Endothelial cell (in vitro differentiated cells): ENCODE measurements around the gene CHD2. TPM values are rescaled to one million over a fixed set of nuclear protein-coding genes. Genes with fewer than 3 reads are reported as not detected.

ENCODE experiments used
- DNase-seq: peaks from one replicate; pipeline ENCODE4 v3.0.0; 2021; ENCODE audit warnings: low spot score
- H3K27ac Mint-ChIP-seq: one replicate; pipeline ENCODE4 v1.8.0; 2021; ENCODE audit warnings: mixed read lengths, inconsistent platforms; ENCODE audit not compliant: unreplicated experiment
- H3K27me3 Mint-ChIP-seq: one replicate; pipeline ENCODE4 v1.8.0; 2021; ENCODE audit warnings: mild to moderate bottlenecking, moderate library complexity, mixed read lengths, inconsistent platforms; ENCODE audit not compliant: unreplicated experiment
- H3K36me3 Mint-ChIP-seq: one replicate; pipeline ENCODE4 v1.8.0; 2021; ENCODE audit warnings: mild to moderate bottlenecking, low read depth, mixed read lengths, inconsistent platforms; ENCODE audit not compliant: unreplicated experiment
- H3K4me1 Mint-ChIP-seq: one replicate; pipeline ENCODE4 v1.8.0; 2021; ENCODE audit warnings: mild to moderate bottlenecking, mixed read lengths, inconsistent platforms; ENCODE audit not compliant: unreplicated experiment
- H3K4me3 Mint-ChIP-seq: one replicate; pipeline ENCODE4 v1.8.0; 2021; ENCODE audit warnings: mild to moderate bottlenecking, mixed read lengths, inconsistent platforms; ENCODE audit not compliant: unreplicated experiment
- H3K9me3 Mint-ChIP-seq: one replicate; pipeline ENCODE4 v1.8.0; 2021; ENCODE audit warnings: mixed read lengths, inconsistent platforms; ENCODE audit not compliant: unreplicated experiment
- CTCF ChIP-seq: fragments of 200-600 bp; sonication (generic); IDR thresholded peaks from one replicate; pipeline ENCODE4 v1.5.0; 2021; ENCODE audit warnings: antibody characterized with exemption; ENCODE audit not compliant: unreplicated experiment
- total RNA-seq: library from RNA; stranded (reverse); fragmentation: NEBNext Ultra II Directional; extraction: Animal tissue kit (Norgen Biotek cat#: 25700); gene quantifications from one replicate; pipeline ENCODE4 v1.2.1, GENCODE V29; 2021; ENCODE audit not compliant: unreplicated experiment

CHD2 gene
- total RNA-seq, 1 donor from 2014 or later = 96.3 TPM

GRCh38 chr15:93046721-93047120 is 146.6 kb downstream of the CHD2 start:
- TF ChIP-seq CTCF = no peak
- DNase-seq = no peak
- H3K27me3 Mint-ChIP-seq = peaks cover 10% of the 10 kb centered on the region
- H3K9me3 Mint-ChIP-seq = no peaks in the 10 kb centered on the region
- H3K4me3 Mint-ChIP-seq = peak overlapping the region; percentile 27
- no peak overlapping the region for H3K27ac Mint-ChIP-seq
- peaks cover 2% of the 10 kb centered on the region for H3K4me1 Mint-ChIP-seq
- peaks cover 17% of the 10 kb centered on the region for H3K36me3 Mint-ChIP-seq

- DNase-seq = no peak
- peaks cover 9% of the 10 kb centered on the region for H3K27me3 Mint-ChIP-seq
- H3K27ac Mint-ChIP-seq = no peak overlapping the region
- H3K36me3 Mint-ChIP-seq = peaks cover 17% of the 10 kb centered on the region
- H3K4me1 Mint-ChIP-seq = peaks cover 2% of the 10 kb centered on the region
- TF ChIP-seq CTCF = no peak
- H3K9me3 Mint-ChIP-seq = no peaks in the 10 kb centered on the region
- no peak overlapping the region for H3K4me3 Mint-ChIP-seq
These were observed 147.7 kb downstream of the CHD2 start for GRCh38 chr15:93047621-93048425.

- DNase-seq = no peak
- H3K4me1 Mint-ChIP-seq = peaks cover 2% of the 10 kb centered on the region
- H3K36me3 Mint-ChIP-seq = peaks cover 13% of the 10 kb centered on the region
- H3K27me3 Mint-ChIP-seq = peaks cover 8% of the 10 kb centered on the region
- H3K9me3 Mint-ChIP-seq = no peaks in the 10 kb centered on the region
- no peak overlapping the region for H3K27ac Mint-ChIP-seq
- no peak overlapping the region for H3K4me3 Mint-ChIP-seq
- TF ChIP-seq CTCF = no peak
These were observed 148.2 kb downstream of the CHD2 start for GRCh38 chr15:93048426-93048721.

- DNase-seq = no peak
- peaks cover 8% of the 10 kb centered on the region for H3K27me3 Mint-ChIP-seq
- peaks cover 12% of the 10 kb centered on the region for H3K36me3 Mint-ChIP-seq
- H3K9me3 Mint-ChIP-seq = no peaks in the 10 kb centered on the region
- TF ChIP-seq CTCF = no peak
- no peak overlapping the region for H3K27ac Mint-ChIP-seq
- peaks cover 2% of the 10 kb centered on the region for H3K4me1 Mint-ChIP-seq
- H3K4me3 Mint-ChIP-seq = no peak overlapping the region
These were observed 148.6 kb downstream of the CHD2 start for GRCh38 chr15:93048759-93049161.

GRCh38 chr15:93049233-93049632 is 149.1 kb downstream of the CHD2 start:
- Mint-ChIP-seq H3K4me3 (no peak overlapping the region), H3K4me1 (peaks cover 2% of the 10 kb centered on the region), H3K27me3 (peaks cover 8% of the 10 kb centered on the region), H3K9me3 (no peaks in the 10 kb centered on the region), H3K36me3 (peaks cover 12% of the 10 kb centered on the region), H3K27ac (no peak overlapping the region)
- DNase-seq = no peak
- no peak for TF ChIP-seq CTCF
